Stimulated activated CD4-positive, alpha-beta T cell treated with anti-CD3 and anti-CD28 coated beads, Interleukin-2, amount 100 ng/mL, for 24 hours (primary cell): Measurements from ENCODE around the gene RBP3.

Experiments
- DNase-seq, 2 donors: peaks; one replicate each; pipeline ENCODE4 v3.0.0-alpha.2; 2020

Gene RBP3

DNA sequence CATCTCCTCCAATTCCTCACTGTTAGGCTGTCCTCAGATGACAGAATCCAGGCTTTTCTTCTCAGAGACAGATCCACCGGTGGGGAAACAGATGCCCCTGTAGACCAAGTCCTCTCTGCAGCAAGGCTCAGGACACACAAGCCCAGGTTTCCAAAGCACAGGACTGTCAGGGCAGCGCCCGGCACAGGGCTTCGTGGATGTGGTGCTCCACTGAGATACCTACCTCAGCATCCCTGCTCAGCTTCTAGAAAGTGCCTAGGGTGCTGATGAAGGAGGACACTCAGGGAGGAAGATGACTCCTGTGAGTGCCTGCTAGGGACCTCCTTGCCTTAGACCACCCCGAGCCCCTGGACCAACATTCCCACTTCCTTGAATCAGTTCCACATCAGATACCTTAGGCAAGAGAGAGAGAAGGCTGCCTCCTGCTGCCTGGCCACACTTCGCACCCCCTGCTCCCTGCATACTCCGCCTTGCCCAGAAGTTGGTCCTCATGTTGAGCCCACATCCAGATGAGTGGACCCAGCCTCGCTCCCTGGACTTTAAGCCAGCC is 8.9 kb upstream of the RBP3 start:
- DNase-seq, result no peak

DNA sequence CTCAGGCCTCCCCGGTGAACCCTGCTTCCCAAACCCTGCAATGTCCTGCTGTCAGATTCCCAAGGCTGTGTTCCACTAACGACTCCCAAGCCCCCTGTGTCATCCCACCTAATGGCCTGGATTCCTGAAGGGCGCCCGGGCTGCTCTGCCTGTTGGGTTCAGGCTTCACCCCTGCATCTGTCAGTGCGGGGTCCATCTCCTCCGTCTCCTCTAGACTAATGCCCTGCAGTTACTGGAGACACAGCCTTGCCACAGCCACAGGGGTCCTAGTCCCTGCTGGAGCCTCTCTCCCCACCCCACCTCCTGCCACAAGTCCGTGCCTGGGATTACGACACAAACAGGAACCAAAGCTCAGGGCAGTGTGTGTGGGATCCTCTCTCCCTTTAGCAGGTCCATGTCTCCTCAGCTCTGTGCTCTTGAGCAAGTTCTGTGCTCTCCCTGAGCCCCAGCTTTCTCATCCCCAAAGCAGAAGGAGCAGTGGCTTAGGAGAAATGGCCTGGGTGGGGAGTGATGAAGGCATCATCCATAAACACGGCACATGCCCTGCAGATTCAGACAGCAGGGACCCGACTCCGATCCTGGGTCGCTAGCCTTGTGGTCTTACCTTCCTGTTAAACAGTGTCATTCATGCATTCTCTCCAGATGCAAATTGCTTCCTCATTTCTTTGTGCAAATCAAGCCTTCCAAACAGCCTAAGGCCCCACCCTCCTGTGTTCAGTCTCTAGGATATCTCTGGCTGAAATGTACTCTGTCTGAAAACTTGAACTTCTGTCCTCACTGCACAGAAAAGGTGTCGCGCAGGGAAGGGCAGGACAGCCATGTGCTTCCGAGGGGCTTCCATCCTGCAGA is 8.2 kb upstream of the RBP3 start:
- DNase-seq, result no peak

DNA sequence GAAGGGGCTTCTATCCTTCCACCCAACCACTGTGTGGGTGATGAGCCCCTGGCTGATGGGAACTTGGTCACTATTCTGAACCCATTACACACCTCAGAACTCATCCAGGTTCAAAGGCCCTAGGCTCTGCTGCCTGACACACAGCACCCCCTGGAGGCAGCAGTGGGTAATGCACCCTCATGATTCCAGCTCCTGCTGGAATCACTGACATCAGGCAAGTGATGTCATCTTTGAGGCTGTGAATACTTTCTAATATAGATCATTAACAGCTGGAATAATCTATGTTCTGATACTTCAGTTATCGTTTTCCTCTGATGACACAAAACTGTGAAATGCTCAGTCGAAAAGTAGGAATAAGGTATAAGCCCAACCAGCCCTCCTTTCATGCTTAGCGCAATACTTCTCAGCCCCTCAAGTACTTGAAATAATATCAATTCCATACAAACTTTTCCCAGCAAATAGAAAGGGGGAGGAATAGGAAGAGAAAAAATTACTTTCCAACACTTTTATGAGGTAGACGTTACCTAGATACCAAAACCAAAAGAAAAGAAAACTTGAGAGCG is 7.5 kb upstream of the RBP3 start:
- peak; percentile 80 to 83 for DNase-seq

DNA sequence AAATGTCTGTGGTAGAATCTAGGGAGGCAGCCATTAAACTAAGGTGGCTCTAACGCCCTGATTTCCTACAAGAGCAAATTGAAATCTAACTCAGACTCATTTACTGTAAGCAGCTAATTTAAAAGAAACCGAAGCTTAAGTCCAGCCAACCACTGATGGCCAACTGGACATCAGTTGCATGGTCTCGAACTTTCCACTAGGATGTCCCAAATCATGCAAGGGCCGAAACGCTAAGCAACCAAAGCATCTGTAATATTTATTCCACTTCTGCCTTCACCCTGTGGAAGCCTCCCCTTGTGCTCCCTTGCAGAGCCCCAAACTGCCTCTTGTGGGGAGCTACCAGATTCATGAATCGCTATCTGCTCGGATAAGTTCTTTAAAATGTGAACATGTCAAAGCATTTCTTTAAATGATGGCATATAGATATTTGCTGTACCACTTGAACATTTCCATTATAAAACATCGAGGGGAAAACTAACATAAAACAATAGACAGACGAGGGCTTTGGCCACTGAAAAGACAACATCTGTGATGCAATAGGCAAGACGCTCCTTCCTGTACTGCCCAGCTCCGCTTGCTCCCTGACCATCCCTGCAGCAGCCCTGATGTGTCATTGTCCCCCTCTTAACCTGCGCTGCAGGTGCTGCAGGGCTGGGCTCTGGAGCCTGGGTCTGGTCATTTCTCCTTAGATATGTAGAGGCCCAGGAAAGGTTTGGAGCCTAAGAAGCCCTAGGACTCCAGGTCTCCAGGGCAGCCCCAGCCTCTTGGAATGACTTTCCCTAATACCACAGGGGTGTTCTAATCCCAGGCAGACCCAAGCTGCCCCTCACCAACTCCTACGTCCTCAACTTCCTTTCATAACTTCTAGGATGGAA is 2.9 kb upstream of the RBP3 start:
- no peak for DNase-seq

DNA sequence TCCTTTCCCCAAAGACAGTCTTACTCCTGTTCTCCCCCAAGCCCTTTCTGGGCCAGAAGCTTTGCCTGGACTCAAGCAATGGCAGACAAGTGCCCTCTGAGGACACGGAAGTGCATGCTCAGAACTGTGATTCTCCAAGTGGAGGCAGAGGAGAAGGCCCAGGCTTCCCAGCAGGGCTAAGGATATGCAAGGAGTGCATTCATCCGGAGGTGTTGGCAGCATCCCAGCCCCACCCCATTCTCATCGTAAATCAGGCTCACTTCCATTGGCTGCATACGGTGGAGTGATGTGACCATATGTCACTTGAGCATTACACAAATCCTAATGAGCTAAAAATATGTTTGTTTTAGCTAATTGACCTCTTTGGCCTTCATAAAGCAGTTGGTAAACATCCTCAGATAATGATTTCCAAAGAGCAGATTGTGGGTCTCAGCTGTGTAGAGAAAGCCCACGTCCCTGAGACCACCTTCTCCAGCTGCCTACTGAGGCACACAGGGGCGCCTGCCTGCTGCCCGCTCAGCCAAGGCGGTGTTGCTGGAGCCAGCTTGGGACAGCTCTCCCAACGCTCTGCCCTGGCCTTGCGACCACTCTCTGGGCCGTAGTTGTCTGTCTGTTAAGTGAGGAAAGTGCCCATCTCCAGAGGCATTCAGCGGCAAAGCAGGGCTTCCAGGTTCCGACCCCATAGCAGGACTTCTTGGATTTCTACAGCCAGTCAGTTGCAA is 1.4 kb upstream of the RBP3 start:
- DNase-seq, result no peak

DNA sequence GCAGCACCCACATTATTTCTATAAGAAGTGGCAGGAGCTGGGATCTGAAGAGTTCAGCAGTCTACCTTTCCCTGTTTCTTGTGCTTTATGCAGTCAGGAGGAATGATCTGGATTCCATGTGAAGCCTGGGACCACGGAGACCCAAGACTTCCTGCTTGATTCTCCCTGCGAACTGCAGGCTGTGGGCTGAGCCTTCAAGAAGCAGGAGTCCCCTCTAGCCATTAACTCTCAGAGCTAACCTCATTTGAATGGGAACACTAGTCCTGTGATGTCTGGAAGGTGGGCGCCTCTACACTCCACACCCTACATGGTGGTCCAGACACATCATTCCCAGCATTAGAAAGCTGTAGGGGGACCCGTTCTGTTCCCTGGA is 874 bp upstream of the RBP3 start:
- no peak for DNase-seq

DNA sequence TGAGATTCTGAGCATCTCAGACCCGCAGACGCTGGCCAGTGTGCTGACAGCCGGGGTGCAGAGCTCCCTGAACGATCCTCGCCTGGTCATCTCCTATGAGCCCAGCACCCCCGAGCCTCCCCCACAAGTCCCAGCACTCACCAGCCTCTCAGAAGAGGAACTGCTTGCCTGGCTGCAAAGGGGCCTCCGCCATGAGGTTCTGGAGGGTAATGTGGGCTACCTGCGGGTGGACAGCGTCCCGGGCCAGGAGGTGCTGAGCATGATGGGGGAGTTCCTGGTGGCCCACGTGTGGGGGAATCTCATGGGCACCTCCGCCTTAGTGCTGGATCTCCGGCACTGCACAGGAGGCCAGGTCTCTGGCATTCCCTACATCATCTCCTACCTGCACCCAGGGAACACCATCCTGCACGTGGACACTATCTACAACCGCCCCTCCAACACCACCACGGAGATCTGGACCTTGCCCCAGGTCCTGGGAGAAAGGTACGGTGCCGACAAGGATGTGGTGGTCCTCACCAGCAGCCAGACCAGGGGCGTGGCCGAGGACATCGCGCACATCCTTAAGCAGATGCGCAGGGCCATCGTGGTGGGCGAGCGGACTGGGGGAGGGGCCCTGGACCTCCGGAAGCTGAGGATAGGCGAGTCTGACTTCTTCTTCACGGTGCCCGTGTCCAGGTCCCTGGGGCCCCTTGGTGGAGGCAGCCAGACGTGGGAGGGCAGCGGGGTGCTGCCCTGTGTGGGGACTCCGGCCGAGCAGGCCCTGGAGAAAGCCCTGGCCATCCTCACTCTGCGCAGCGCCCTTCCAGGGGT is 703 bp downstream of the RBP3 start:
- DNase-seq, result no peak

DNA sequence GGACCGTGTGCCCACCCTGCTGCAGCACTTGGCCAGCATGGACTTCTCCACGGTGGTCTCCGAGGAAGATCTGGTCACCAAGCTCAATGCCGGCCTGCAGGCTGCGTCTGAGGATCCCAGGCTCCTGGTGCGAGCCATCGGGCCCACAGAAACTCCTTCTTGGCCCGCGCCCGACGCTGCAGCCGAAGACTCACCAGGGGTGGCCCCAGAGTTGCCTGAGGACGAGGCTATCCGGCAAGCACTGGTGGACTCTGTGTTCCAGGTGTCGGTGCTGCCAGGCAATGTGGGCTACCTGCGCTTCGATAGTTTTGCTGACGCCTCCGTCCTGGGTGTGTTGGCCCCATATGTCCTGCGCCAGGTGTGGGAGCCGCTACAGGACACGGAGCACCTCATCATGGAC is 1.4 kb downstream of the RBP3 start:
- DNase-seq, result no peak

DNA sequence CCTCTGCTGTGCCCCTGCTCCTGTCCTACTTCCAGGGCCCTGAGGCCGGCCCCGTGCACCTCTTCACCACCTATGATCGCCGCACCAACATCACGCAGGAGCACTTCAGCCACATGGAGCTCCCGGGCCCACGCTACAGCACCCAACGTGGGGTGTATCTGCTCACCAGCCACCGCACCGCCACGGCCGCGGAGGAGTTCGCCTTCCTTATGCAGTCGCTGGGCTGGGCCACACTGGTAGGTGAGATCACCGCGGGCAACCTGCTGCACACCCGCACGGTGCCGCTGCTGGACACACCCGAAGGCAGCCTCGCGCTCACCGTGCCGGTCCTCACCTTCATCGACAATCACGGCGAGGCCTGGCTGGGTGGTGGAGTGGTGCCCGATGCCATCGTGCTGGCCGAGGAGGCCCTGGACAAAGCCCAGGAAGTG is 1.8 kb downstream of the RBP3 start:
- DNase-seq, result no peak

DNA sequence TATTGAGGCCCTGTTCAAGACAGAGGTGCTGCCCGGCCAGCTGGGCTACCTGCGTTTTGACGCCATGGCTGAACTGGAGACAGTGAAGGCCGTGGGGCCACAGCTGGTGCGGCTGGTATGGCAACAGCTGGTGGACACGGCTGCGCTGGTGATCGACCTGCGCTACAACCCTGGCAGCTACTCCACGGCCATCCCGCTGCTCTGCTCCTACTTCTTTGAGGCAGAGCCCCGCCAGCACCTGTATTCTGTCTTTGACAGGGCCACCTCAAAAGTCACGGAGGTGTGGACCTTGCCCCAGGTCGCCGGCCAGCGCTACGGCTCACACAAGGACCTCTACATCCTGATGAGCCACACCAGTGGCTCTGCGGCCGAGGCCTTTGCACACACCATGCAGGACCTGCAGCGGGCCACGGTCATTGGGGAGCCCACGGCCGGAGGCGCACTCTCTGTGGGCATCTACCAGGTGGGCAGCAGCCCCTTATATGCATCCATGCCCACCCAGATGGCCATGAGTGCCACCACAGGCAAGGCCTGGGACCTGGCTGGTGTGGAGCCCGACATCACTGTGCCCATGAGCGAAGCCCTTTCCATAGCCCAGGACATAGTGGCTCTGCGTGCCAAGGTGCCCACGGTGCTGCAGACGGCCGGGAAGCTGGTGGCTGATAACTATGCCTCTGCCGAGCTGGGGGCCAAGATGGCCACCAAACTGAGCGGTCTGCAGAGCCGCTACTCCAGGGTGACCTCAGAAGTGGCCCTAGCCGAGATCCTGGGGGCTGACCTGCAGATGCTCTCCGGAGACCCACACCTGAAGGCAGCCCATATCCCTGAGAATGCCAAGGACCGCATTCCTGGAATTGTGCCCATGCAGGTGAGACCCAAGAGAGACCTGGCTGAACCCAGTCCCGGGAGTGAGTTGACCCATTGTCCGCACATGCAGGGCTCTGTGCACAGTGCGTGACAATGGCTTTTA is 2.8 kb downstream of the RBP3 start:
- DNase-seq, result no peak

DNA sequence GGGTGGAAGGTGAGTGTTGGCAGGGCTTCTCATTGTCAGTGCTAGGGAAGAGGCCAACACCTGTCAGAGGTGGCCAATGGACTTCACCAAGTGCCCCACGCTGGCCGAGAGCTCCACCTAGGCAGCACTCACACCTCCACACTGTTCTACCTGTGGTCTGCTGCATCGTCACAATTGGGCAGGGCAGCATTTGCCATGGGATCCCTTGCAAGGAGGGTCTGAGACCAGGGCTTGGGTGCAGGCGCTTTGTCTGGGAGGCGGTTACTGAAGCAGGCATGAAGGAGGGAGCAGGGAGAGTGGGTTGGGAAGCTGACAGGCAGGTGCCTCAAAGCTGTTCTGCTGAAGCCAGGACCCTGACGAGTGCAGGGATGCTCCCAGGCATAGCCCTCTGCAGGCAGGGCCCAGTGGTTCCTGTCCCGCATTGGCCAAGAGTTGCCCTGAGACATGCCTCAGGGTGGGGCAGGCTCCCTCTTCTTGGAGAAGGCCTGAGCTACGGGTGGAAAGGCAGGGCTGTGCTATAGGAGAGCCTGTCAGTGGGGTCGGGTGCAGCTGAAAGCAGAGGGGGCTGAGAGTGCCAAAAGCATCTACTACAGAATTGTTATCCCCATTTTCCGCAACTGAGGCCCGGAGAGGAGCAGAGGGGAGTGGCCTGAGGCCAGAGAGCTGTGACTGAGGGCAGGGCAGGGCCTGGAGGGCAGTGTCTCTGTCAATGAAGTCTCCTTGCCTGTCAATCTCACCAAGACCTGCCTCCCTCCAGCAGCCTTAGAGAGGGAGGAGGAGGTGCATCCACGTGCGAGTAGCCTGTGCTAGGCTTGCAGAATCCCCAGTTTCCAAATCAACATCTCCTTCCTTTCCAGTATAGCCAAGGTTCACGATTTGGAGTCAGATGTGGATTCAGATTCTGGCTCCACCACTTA is 4.0 kb downstream of the RBP3 start:
- no peak for DNase-seq

DNA sequence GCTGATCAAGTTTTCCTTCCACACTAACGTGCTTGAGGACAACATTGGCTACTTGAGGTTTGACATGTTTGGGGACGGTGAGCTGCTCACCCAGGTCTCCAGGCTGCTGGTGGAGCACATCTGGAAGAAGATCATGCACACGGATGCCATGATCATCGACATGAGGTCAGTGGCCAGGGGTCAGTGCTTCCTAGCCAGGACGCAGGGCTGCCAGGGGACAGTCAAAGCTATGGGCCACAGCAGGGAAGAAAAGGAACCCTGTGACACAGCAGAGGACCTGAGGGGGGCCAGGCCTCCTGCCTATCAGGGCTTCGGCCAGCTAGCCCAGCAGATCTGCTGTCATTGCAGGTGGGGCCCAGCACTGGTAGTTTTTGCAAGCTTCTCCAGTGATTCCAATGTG is 5.2 kb downstream of the RBP3 start:
- DNase-seq, result no peak

DNA sequence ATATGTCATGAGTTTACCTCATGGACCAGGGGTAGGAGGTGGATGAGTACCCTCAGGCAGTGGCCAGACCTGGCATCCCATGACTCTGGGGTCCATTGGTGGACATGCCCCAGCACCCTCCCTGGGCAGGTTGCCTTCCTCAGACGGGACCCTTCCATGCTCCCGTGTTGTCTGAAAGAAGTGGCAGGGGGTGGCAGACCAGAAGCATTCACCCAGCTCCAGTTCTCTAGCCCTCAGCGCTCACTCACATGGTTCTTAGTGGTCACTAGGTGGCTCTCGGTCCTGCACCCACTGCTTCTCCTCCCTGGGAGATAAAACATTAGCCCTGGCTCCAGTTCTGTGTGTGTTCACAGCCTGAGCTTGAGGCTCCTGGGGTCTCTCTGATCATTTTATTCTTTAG is 6.0 kb downstream of the RBP3 start:
- no peak for DNase-seq

DNA sequence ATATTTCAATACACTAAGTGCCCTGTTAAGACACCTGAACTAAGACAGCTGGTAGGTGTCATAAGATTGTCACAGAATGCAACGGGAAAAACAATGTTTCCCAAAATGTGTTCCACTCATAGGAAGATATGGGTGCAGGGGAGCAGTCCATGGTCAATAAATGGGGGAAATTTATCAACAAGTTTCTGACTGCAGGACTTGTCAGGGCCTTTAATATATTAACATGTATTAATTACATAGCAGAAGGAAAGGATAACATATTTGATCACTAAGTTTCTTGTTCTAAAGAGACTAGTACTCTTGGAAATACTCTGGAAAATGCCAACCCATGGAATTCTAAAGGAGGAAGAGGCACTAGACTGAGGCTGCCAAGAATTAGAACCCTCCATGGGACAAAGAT is 6.7 kb downstream of the RBP3 start:
- DNase-seq, result no peak

DNA sequence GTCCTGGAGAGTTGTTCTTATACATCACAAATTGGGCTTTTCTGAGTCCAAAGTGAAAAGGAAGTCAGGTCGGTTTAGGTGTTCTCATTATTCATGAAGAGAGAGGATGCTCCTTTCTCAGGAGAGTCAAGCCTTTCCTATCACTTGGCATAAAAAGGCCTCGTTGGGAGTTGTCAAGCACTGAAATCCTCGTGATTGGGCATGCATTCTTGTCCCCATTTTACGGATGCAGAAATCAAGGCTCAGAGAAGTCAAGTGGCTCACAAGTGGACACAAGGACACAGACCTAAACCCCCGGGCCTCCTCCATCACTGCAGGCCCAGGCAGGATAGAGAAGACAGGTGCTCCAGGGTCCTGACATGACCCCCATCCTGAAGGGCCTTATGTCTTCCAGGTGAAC is 8.5 kb downstream of the RBP3 start:
- no peak for DNase-seq

DNA sequence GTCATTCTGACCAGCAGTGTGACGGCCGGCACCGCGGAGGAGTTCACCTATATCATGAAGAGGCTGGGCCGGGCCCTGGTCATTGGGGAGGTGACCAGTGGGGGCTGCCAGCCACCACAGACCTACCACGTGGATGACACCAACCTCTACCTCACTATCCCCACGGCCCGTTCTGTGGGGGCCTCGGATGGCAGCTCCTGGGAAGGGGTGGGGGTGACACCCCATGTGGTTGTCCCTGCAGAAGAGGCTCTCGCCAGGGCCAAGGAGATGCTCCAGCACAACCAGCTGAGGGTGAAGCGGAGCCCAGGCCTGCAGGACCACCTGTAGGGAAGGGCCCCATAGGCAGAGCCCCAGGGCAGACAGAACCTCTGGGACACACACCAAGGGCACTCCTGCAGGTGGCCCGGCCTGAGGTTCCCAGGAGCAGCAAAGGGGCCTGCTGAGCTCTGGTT is 9.0 kb downstream of the RBP3 start:
- no peak for DNase-seq

DNA sequence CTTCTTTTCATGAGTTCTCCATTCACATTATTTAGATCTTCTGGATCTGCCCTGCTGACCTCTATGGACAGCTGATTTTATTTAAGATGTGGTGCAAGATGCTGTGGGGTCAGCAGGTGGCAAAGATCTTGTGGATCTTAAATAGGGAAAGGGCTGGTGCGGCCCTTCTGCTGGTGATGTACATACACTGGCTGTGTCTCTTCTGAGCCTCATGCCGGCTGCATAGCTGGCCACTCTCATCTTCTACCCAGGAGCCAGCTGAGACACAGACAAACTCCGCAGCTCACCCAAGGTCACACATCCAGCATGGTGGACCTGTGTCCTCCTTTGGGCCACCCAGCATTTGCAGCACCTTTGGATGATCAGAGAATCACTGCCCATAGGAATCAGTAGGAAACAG is 9.7 kb downstream of the RBP3 start:
- DNase-seq, result no peak

DNA sequence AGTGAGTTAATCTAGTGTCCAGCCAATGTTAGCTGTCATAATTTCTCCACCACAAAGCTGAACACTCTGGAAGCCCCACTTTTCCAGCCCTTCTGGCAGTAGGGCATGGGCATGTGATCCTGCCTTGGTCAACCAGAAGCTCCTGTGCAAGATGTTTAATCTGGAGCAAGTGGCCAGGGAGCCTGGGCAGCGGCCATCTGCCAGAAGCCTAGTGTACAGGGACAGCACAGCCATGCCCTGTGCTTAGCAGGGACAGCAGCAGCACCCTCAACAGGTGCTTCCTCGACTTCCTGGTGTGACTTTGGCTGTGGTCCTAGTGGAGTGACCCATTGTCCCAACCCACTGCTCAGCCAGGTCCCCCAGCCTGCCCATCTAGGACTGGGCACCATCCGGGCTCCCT is 10.3 kb downstream of the RBP3 start:
- no peak for DNase-seq

DNA sequence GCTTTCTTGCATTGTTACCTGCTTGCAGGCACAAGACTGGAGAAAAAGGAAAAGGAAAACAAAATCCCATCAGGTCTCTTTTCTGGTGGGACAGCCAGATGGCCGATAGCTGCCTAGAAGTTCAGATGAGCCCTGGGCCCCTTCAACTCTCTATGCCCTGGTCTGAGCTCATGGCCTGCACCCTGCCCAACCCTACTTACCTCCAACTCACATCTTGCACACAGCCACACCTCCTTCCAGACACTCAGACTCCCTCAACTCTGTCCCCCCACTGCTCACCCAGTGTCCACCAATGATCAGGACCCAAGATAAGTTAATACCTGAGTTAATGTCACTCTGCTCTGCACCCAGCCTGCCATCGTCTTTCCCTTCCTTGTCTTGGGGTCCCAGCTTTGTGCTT is 10.9 kb downstream of the RBP3 start:
- no peak for DNase-seq
